Measurements from ENCODE around the gene ADK. TPM values are rescaled to one million over a fixed set of nuclear protein-coding genes. Genes with fewer than 3 reads are reported as not detected.

The ADK gene
- total and polyA plus RNA-seq, 2 experiments from 2014 or later: 46.7 to 53.7 TPM

DNA sequence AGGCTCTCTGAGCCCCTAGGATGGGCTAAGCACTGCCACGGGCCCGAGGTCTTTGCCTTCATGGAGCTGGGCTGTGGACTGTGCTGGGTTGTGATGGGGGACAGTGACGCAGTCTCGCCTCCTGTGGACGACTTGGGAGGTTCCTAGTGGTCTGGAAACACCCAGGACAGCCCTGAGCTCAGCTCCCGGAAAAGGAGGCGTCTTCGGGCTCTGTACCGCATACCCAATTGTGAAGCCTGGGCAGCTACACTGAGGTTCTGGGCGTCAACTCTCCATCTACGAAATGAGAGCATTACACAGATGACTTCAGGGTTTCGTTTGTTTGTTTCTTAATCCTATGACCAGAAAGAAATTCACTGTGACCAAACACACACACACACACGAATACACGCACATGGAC is 595.8 kb downstream of the ADK start:
- H2AFZ ChIP-seq: no peak overlapping the region
- no peaks in the 10 kb centered on the region for H3K36me3 ChIP-seq (replicated peaks; ENCODE audit: insufficient read depth, low read depth)
- H3K4me2 ChIP-seq: no peak overlapping the region
- H3K9me2 ChIP-seq (replicated peaks; ENCODE audit: insufficient read depth): no peaks in the 10 kb centered on the region
- no peaks in the 10 kb centered on the region for H4K20me1 ChIP-seq (ENCODE audit: insufficient read depth, poor library complexity, severe bottlenecking)
- no peak for DNase-seq (ENCODE audit: low spot score)
- H3K27me3 ChIP-seq: no peaks in the 10 kb centered on the region
- 97% methylated on average over 14 of the region's 14 CpGs for WGBS (ENCODE audit: low lambda C conversion rate, missing lambda C conversion rate)
- no peaks in the 10 kb centered on the region for H3K4me1 ChIP-seq (ENCODE audit: insufficient read depth)
- H3K79me2 ChIP-seq: no peaks in the 10 kb centered on the region
- no peak overlapping the region for H3K27ac ChIP-seq
- H3K4me3 ChIP-seq: no peak overlapping the region
- no peaks in the 10 kb centered on the region for H3K9me3 ChIP-seq (ENCODE audit: low read depth)
- TF ChIP-seq CTCF (IDR thresholded peaks at IDR 0.05; ENCODE audit: poor library complexity): no peak
- TF ChIP-seq EZH2phosphoT487 (IDR thresholded peaks at IDR 0.05; ENCODE audit: low read depth, severe bottlenecking, unreplicated experiment): no peak
- no peak for TF ChIP-seq EZH2 (IDR thresholded peaks at IDR 0.05; ENCODE audit: borderline replicate concordance)

DNA sequence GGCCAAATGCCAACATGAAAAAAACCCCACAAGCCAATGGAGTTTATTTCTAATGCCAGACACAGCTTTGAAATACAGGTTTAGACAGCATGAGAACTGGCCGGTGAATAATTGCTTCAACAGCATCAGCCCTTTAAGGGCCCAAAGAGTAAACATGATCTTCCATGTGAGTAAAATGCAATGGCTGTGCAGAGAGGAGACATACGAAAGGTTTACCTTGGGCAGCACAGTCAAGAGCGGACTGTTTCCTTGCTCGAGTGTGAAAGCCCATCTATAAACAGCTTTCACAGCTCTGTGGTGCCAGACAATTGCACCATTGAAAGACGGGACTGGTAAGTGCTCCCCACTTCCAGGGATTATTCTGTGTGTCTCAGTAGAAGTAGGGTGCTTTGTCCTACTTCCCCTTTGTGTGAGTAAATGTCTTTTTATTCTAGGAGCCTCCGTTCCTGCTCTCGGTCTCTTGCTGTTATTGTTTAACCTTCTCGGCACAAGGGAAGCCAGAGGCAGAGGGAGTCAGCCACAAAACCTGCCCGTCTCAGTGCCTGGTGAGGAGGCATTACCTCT is 597.5 kb downstream of the ADK start:
- H3K36me3 ChIP-seq (replicated peaks; ENCODE audit: insufficient read depth, low read depth): no peaks in the 10 kb centered on the region
- H3K27me3 ChIP-seq: no peaks in the 10 kb centered on the region
- H3K79me2 ChIP-seq: no peaks in the 10 kb centered on the region
- H3K4me2 ChIP-seq: no peak overlapping the region
- H3K27ac ChIP-seq: no peak overlapping the region
- TF ChIP-seq EZH2phosphoT487 (IDR thresholded peaks at IDR 0.05; ENCODE audit: low read depth, severe bottlenecking, unreplicated experiment) (no peak), CTCF (IDR thresholded peaks at IDR 0.05; ENCODE audit: poor library complexity) (no peak), EZH2 (IDR thresholded peaks at IDR 0.05; ENCODE audit: borderline replicate concordance) (no peak)
- no peak overlapping the region for H2AFZ ChIP-seq
- H3K9me2 ChIP-seq (replicated peaks; ENCODE audit: insufficient read depth): no peaks in the 10 kb centered on the region
- WGBS (ENCODE audit: low lambda C conversion rate, missing lambda C conversion rate): 54% methylated on average over 9 of the region's 9 CpGs
- H3K4me1 ChIP-seq (ENCODE audit: insufficient read depth): no peaks in the 10 kb centered on the region
- DNase-seq (ENCODE audit: low spot score): no peak
- H4K20me1 ChIP-seq (ENCODE audit: insufficient read depth, poor library complexity, severe bottlenecking): no peaks in the 10 kb centered on the region
- no peaks in the 10 kb centered on the region for H3K9me3 ChIP-seq (ENCODE audit: low read depth)
- H3K4me3 ChIP-seq: no peak overlapping the region

- H3K4me1 ChIP-seq (ENCODE audit: insufficient read depth): peaks cover 10% of the 10 kb centered on the region
- H2AFZ ChIP-seq: no peak overlapping the region
- no peaks in the 10 kb centered on the region for H3K79me2 ChIP-seq
- no peak overlapping the region for H3K27ac ChIP-seq
- H3K4me2 ChIP-seq: no peak overlapping the region
- no peaks in the 10 kb centered on the region for H3K36me3 ChIP-seq (replicated peaks; ENCODE audit: insufficient read depth, low read depth)
- H3K9me3 ChIP-seq (ENCODE audit: low read depth): no peaks in the 10 kb centered on the region
- no peak for DNase-seq (ENCODE audit: low spot score)
- H4K20me1 ChIP-seq (ENCODE audit: insufficient read depth, poor library complexity, severe bottlenecking): no peaks in the 10 kb centered on the region
- H3K9me2 ChIP-seq (replicated peaks; ENCODE audit: insufficient read depth): no peaks in the 10 kb centered on the region
- no peaks in the 10 kb centered on the region for H3K27me3 ChIP-seq
- 93% methylated on average over 6 of the region's 6 CpGs for WGBS (ENCODE audit: low lambda C conversion rate, missing lambda C conversion rate)
- TF ChIP-seq CTCF (IDR thresholded peaks at IDR 0.05; ENCODE audit: poor library complexity) (no peak), EZH2phosphoT487 (IDR thresholded peaks at IDR 0.05; ENCODE audit: low read depth, severe bottlenecking, unreplicated experiment) (no peak), EZH2 (IDR thresholded peaks at IDR 0.05; ENCODE audit: borderline replicate concordance) (no peak)
- H3K4me3 ChIP-seq: no peak overlapping the region
Measured at GRCh38 chr10:74750848-74751274, 599.8 kb downstream of the ADK start.
